Measurements from ENCODE around the gene PARD3B.

- TF ChIP-seq CTCF (IDR thresholded peaks at IDR 0.05; ENCODE audit: low read depth, low read length, poor library complexity, severe bottlenecking), result no peak
- no peak for TF ChIP-seq EZH2phosphoT487 (IDR thresholded peaks at IDR 0.05; ENCODE audit: borderline replicate concordance, low read length)
These were observed 965.9 kb downstream of the PARD3B start for GRCh38 chr2:205511221-205511620.
